Urinary bladder (tissue), 4 donors: Measurements from ENCODE around the gene BZW2. TPM values are rescaled to one million over a fixed set of nuclear protein-coding genes. Genes with fewer than 3 reads are reported as not detected.
"Not testable (repeated sequence)": the region's sequence is repeated elsewhere in the genome, so short reads cannot be mapped to it uniquely, and the experiment has no call there.

Experiments
- DNase-seq: peaks from one replicate; pipeline ENCODE4 v3.0.0-alpha.2; 2015; ENCODE audit errors: extremely low spot score
- H3K27ac ChIP-seq: one replicate; pipeline ENCODE4 v1.5.1; 2013; ENCODE audit warnings: low read depth, mild to moderate bottlenecking, moderate library complexity
- H3K36me3 ChIP-seq: one replicate; pipeline ENCODE4 v1.6.1; 2013; ENCODE audit warnings: mild to moderate bottlenecking, moderate library complexity; ENCODE audit not compliant: insufficient read depth
- H3K4me1 ChIP-seq: one replicate; pipeline ENCODE4 v1.6.1; 2013; ENCODE audit warnings: mild to moderate bottlenecking, moderate library complexity; ENCODE audit not compliant: insufficient read depth
- H3K4me3 ChIP-seq: one replicate; pipeline ENCODE4 v1.5.1; 2013; ENCODE audit warnings: low read depth, low read length
- WGBS: extraction: QIAGEN DNeasy Blood & Tissue Kit; methylation state at CpG from one replicate; pipeline ENCODE4 v1.1.7; 2013; 5-methylcytosine and 5-hydroxymethylcytosine counted together
- polyA plus RNA-seq: library from polyadenylated mRNA; stranded (reverse); fragments of 200-250 nt; gene quantifications from one replicate; pipeline ENCODE4 v1.2.3, GENCODE V29; 2013
- total RNA-seq: library from RNA; depleted of rRNA; stranded (reverse); fragments of >200 nt; gene quantifications from one replicate; pipeline ENCODE4 v1.2.3, GENCODE V29; 2014
- donor health status: healthy with polysubstance abuse.
- donor health status: healthy.

BZW2 gene
- total and polyA plus RNA-seq, 2 donors = 68.9 to 70.1 TPM

- Histone ChIP-seq H3K36me3 (no peaks in the 10 kb centered on the region), H3K4me1 (no peaks in the 10 kb centered on the region), H3K27ac (no peak overlapping the region), H3K4me3 (no peak overlapping the region)
- WGBS = 45% methylated on average over 9 of the region's 9 CpGs
- DNase-seq = no peak
These were observed 5.6 kb downstream of the BZW2 start for GRCh38 chr7:16651396-16652239.

GRCh38 chr7:16652240-16652583 lies 6.2 kb downstream of the BZW2 start:
- Histone ChIP-seq H3K36me3 (no peaks in the 10 kb centered on the region), H3K4me3 (no peak overlapping the region), H3K4me1 (no peaks in the 10 kb centered on the region), H3K27ac (no peak overlapping the region)
- WGBS = 64% methylated on average over 7 of the region's 7 CpGs
- DNase-seq = no peak

GRCh38 chr7:16652888-16653287 lies 6.9 kb downstream of the BZW2 start:
- no peak overlapping the region for H3K4me3 ChIP-seq
- WGBS = 85% methylated on average over 2 of the region's 2 CpGs
- DNase-seq = no peak
- H3K27ac ChIP-seq = no peak overlapping the region
- H3K4me1 ChIP-seq = no peaks in the 10 kb centered on the region
- H3K36me3 ChIP-seq = no peaks in the 10 kb centered on the region

- Histone ChIP-seq H3K4me3 (no peak overlapping the region), H3K36me3 (no peaks in the 10 kb centered on the region), H3K27ac (no peak overlapping the region), H3K4me1 (no peaks in the 10 kb centered on the region)
- no peak for DNase-seq
These were observed 9.4 kb downstream of the BZW2 start for GRCh38 chr7:16655394-16655793.

GRCh38 chr7:16656141-16656540 lies 10.2 kb downstream of the BZW2 start:
- DNase-seq = no peak
- WGBS = 85% methylated on average over 1 of the region's 1 CpG
- no peak overlapping the region for H3K4me3 ChIP-seq
- H3K4me1 ChIP-seq = no peaks in the 10 kb centered on the region
- H3K36me3 ChIP-seq = no peaks in the 10 kb centered on the region
- H3K27ac ChIP-seq = no peak overlapping the region

GRCh38 chr7:16657656-16658279 lies 11.8 kb downstream of the BZW2 start:
- H3K4me3 ChIP-seq = no peak overlapping the region
- DNase-seq = no peak
- H3K27ac ChIP-seq = no peak overlapping the region
- H3K36me3 ChIP-seq = no peaks in the 10 kb centered on the region
- WGBS = 72% methylated on average over 4 of the region's 4 CpGs
- no peaks in the 10 kb centered on the region for H3K4me1 ChIP-seq

GRCh38 chr7:16659854-16660497 lies 14.0 kb downstream of the BZW2 start:
- not testable (repeated sequence) for DNase-seq, H3K36me3 ChIP-seq, H3K4me3 ChIP-seq, H3K4me1 ChIP-seq, H3K27ac ChIP-seq
- 84% methylated on average over 8 of the region's 8 CpGs for WGBS

- no peaks in the 10 kb centered on the region for H3K4me1 ChIP-seq
- no peak for DNase-seq
- 76% methylated on average over 5 of the region's 5 CpGs for WGBS
- H3K27ac ChIP-seq = peak overlapping the region; percentile 10
- no peaks in the 10 kb centered on the region for H3K36me3 ChIP-seq
- H3K4me3 ChIP-seq = no peak overlapping the region
These were observed 14.9 kb downstream of the BZW2 start for GRCh38 chr7:16660702-16661464.

- H3K4me3 ChIP-seq = no peak overlapping the region
- H3K36me3 ChIP-seq = no peaks in the 10 kb centered on the region
- no peaks in the 10 kb centered on the region for H3K4me1 ChIP-seq
- DNase-seq = no peak
- no peak overlapping the region for H3K27ac ChIP-seq
- WGBS = 48% methylated on average over 1 of the region's 1 CpG
These were observed 15.9 kb downstream of the BZW2 start for GRCh38 chr7:16661924-16662323.

- DNase-seq = no peak
- no peak overlapping the region for H3K4me3 ChIP-seq
- H3K4me1 ChIP-seq = no peaks in the 10 kb centered on the region
- 74% methylated on average over 3 of the region's 3 CpGs for WGBS
- H3K36me3 ChIP-seq = no peaks in the 10 kb centered on the region
- H3K27ac ChIP-seq = peak overlapping the region; percentile 74
These were observed 21.4 kb downstream of the BZW2 start for GRCh38 chr7:16667355-16667754.

- Histone ChIP-seq H3K4me1 (no peaks in the 10 kb centered on the region), H3K4me3 (no peak overlapping the region), H3K36me3 (no peaks in the 10 kb centered on the region), H3K27ac (peak overlapping the region; percentile 82)
- DNase-seq = peak; percentile 87
- 47% methylated on average over 11 of the region's 11 CpGs for WGBS
These were observed 22.3 kb downstream of the BZW2 start for GRCh38 chr7:16668049-16668858.

- H3K27ac ChIP-seq = peak overlapping the region; percentile 82
- DNase-seq = no peak
These were observed 23.0 kb downstream of the BZW2 start for GRCh38 chr7:16668978-16669377.

GRCh38 chr7:16669581-16669980 lies 23.6 kb downstream of the BZW2 start:
- H3K4me3 ChIP-seq = no peak overlapping the region
- no peaks in the 10 kb centered on the region for H3K36me3 ChIP-seq
- no peaks in the 10 kb centered on the region for H3K4me1 ChIP-seq
- 76% methylated on average over 2 of the region's 2 CpGs for WGBS
- H3K27ac ChIP-seq = no peak overlapping the region
- no peak for DNase-seq

More at GRCh38 chr7:16668978-16669377, 23.0 kb downstream of the BZW2 start:
- Histone ChIP-seq H3K36me3 (no peaks in the 10 kb centered on the region), H3K4me1 (no peaks in the 10 kb centered on the region), H3K4me3 (no peak overlapping the region)
- 94% methylated on average over 5 of the region's 5 CpGs for WGBS
